Loucy (cell line): ENCODE measurements around the gene CIAO3.

Experiments used
- H2AFZ ChIP-seq: fragments of 200-600 bp; sonication (generic); 2 replicates; pipeline ENCODE4 v1.6.0; 2016; ENCODE audit warnings: antibody characterized with exemption, mild to moderate bottlenecking, low read length, moderate library complexity
- H3F3A ChIP-seq: fragments of 200-600 bp; 2 replicates; pipeline ENCODE4 v1.6.0; 2016; ENCODE audit warnings: antibody characterized with exemption, low read depth, mild to moderate bottlenecking
- H3K27me3 ChIP-seq: fragments of 200-600 bp; sonication (generic); 2 replicates; pipeline ENCODE4 v1.6.1; 2014; ENCODE audit warnings: low read length, mild to moderate bottlenecking; ENCODE audit not compliant: insufficient read depth, poor library complexity, severe bottlenecking
- H3K36me3 ChIP-seq: fragments of 200-600 bp; sonication (generic); 2 replicates; pipeline ENCODE4 v1.6.1; 2016; ENCODE audit warnings: low read length; ENCODE audit not compliant: insufficient read depth
- H3K4me1 ChIP-seq: fragments of 200-600 bp; sonication (generic); 2 replicates; pipeline ENCODE4 v1.5.1; 2014; ENCODE audit warnings: low read length, mild to moderate bottlenecking; ENCODE audit not compliant: insufficient read depth, poor library complexity, severe bottlenecking
- H3K4me2 ChIP-seq: fragments of 200-600 bp; sonication (generic); 2 replicates; pipeline ENCODE4 v1.6.0; 2014; ENCODE audit warnings: antibody characterized with exemption, low read length, low read depth, mild to moderate bottlenecking; ENCODE audit not compliant: poor library complexity, severe bottlenecking
- H3K4me3 ChIP-seq: fragments of 200-600 bp; sonication (generic); 2 replicates; pipeline ENCODE4 v1.5.1; 2014; ENCODE audit warnings: low read length, mild to moderate bottlenecking, mixed read lengths; ENCODE audit not compliant: poor library complexity, severe bottlenecking
- H3K79me2 ChIP-seq: fragments of 200-600 bp; sonication (generic); 2 replicates; pipeline ENCODE4 v1.6.1; 2014; ENCODE audit warnings: low read length; ENCODE audit not compliant: insufficient read depth
- H3K9ac ChIP-seq: fragments of 200-600 bp; sonication (generic); 2 replicates; pipeline ENCODE4 v1.6.0; 2014; ENCODE audit warnings: mild to moderate bottlenecking, low read depth, low read length, moderate library complexity; ENCODE audit not compliant: poor library complexity, severe bottlenecking
- H3K9me2 ChIP-seq: fragments of 200-600 bp; sonication (generic); replicated peaks from 2 replicates; pipeline ENCODE4 v1.6.1; 2016; ENCODE audit warnings: low read depth, low read length, mixed read lengths
- H3K9me3 ChIP-seq: fragments of 200-600 bp; sonication (generic); 2 replicates; pipeline ENCODE4 v1.6.1; 2014; ENCODE audit warnings: mild to moderate bottlenecking, antibody characterized with exemption, low read length, low read depth; ENCODE audit not compliant: insufficient read depth
- H4K20me1 ChIP-seq: fragments of 200-600 bp; sonication (generic); 2 replicates; pipeline ENCODE4 v1.6.0; 2014; ENCODE audit warnings: antibody characterized with exemption, low read length, mild to moderate bottlenecking; ENCODE audit not compliant: insufficient read depth, poor library complexity, severe bottlenecking
- EZH2phosphoT487 ChIP-seq: fragments of 200-600 bp; IDR thresholded peaks from 2 replicates; pipeline ENCODE4 v1.6.1; 2018; ENCODE audit warnings: antibody characterized with exemption, mild to moderate bottlenecking, moderate library complexity, borderline replicate concordance
- TF ChIP-seq, protein P1 (sequence below): fragments of 200-600 bp; sonication (generic); conservative IDR thresholded peaks from 2 replicates; pipeline ENCODE4 v1.5.1; 2014; ENCODE audit warnings: mild to moderate bottlenecking, antibody characterized with exemption, low read length

CIAO3 gene

DNA sequence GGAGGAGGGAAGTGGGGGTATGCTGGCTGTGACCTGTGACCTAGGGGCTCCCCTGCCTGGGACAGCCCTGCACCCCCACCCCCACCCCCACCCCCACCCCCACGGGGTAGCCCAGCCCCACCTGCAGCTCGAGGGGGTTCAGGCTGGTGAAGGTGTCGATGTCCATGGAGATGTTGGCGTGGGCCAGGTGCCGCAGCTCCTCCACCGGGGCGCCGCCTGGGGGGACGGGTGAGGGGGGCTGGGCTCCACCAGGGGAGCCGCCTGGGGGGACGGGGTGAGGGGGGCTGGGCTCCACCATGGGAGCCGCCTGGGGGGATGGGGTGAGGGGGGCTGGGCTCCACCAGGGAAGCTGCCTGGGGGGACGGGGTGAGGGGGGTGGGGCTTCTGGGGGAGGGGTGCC, 29.6 kb upstream of the CIAO3 start:
- Histone ChIP-seq H3K9me2 (no peaks in the 10 kb centered on the region), H3K4me2 (no peak overlapping the region), H3K79me2 (no peaks in the 10 kb centered on the region), H4K20me1 (no peaks in the 10 kb centered on the region), H3K4me3 (no peak overlapping the region), H3K4me1 (no peaks in the 10 kb centered on the region), H3K9me3 (no peaks in the 10 kb centered on the region), H3K27me3 (no peaks in the 10 kb centered on the region), H3F3A (no peaks in the 10 kb centered on the region), H3K36me3 (no peaks in the 10 kb centered on the region), H2AFZ (no peak overlapping the region), H3K9ac (no peak overlapping the region)
- TF ChIP-seq, protein P1, sequence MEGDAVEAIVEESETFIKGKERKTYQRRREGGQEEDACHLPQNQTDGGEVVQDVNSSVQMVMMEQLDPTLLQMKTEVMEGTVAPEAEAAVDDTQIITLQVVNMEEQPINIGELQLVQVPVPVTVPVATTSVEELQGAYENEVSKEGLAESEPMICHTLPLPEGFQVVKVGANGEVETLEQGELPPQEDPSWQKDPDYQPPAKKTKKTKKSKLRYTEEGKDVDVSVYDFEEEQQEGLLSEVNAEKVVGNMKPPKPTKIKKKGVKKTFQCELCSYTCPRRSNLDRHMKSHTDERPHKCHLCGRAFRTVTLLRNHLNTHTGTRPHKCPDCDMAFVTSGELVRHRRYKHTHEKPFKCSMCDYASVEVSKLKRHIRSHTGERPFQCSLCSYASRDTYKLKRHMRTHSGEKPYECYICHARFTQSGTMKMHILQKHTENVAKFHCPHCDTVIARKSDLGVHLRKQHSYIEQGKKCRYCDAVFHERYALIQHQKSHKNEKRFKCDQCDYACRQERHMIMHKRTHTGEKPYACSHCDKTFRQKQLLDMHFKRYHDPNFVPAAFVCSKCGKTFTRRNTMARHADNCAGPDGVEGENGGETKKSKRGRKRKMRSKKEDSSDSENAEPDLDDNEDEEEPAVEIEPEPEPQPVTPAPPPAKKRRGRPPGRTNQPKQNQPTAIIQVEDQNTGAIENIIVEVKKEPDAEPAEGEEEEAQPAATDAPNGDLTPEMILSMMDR = no peak
- no peak for TF ChIP-seq EZH2phosphoT487

DNA sequence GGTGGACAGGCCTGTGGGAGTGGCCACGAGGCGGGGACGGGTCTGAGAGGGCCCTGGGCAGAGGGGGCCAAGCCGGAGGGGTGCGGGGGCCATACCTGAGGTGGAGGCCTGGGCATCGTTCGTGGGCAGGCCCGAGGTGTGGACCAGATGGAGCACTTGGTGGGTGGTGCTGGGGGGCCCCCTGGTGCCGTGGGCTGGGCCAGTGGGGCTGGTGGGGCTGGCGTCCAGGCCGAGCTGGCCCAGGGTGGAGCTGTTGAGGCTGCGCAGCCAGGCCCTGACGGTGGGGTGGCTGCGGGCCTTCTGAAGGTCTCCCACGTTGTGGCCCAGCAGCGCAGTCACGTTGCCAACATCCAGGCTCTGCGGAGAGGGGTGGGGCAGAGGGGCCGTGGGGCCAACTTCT, 29.1 kb upstream of the CIAO3 start:
- Histone ChIP-seq H3K79me2 (no peaks in the 10 kb centered on the region), H3F3A (no peaks in the 10 kb centered on the region), H3K9me3 (no peaks in the 10 kb centered on the region), H3K4me2 (no peak overlapping the region), H3K9ac (no peak overlapping the region), H4K20me1 (no peaks in the 10 kb centered on the region), H3K9me2 (no peaks in the 10 kb centered on the region), H2AFZ (no peak overlapping the region), H3K4me1 (no peaks in the 10 kb centered on the region), H3K4me3 (no peak overlapping the region), H3K36me3 (no peaks in the 10 kb centered on the region), H3K27me3 (no peaks in the 10 kb centered on the region)
- no peak for TF ChIP-seq EZH2phosphoT487
- TF ChIP-seq, protein P1 = no peak

DNA sequence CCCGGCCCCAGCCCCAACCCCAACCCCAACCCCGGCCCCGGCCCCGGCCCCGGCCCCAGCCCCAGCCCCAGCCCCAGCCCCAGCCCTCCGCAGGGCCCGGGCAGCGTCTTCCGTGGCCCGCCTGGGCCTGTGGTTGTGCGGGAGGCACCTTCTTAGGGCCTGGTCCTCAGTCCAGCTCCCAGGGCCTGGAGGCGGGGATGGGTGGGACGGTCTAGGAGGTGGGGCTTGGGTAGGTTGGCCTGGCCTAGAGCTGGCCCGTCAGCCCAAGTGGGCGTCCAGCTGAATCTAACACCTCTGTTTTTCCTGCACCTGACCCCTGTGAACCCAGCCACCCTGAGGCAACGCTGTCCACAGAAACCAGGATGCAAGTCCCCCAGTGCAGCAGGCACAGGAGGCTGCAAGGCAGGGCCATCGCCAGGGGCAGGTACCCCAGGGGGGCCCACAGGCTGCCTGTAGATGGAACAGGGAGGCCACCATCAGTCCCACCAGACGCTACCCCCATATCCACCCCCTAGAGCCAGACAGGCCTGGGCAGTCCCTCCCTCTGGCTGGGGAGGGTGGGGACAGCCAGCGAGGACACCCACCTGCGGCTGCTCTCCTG, 28.5 kb upstream of the CIAO3 start:
- no peak for TF ChIP-seq EZH2phosphoT487
- TF ChIP-seq, protein P1 = no peak
- H3K9me2 ChIP-seq = no peaks in the 10 kb centered on the region
- H3K36me3 ChIP-seq = no peaks in the 10 kb centered on the region
- H3F3A ChIP-seq = no peaks in the 10 kb centered on the region
- H3K9me3 ChIP-seq = no peaks in the 10 kb centered on the region
- H3K9ac ChIP-seq = no peak overlapping the region
- H4K20me1 ChIP-seq = no peaks in the 10 kb centered on the region
- no peaks in the 10 kb centered on the region for H3K79me2 ChIP-seq
- H3K27me3 ChIP-seq = no peaks in the 10 kb centered on the region
- H2AFZ ChIP-seq = no peak overlapping the region
- no peak overlapping the region for H3K4me3 ChIP-seq
- no peaks in the 10 kb centered on the region for H3K4me1 ChIP-seq
- H3K4me2 ChIP-seq = no peak overlapping the region
